ENCODE measurements around the gene DPP7.

DPP7 gene

DNA sequence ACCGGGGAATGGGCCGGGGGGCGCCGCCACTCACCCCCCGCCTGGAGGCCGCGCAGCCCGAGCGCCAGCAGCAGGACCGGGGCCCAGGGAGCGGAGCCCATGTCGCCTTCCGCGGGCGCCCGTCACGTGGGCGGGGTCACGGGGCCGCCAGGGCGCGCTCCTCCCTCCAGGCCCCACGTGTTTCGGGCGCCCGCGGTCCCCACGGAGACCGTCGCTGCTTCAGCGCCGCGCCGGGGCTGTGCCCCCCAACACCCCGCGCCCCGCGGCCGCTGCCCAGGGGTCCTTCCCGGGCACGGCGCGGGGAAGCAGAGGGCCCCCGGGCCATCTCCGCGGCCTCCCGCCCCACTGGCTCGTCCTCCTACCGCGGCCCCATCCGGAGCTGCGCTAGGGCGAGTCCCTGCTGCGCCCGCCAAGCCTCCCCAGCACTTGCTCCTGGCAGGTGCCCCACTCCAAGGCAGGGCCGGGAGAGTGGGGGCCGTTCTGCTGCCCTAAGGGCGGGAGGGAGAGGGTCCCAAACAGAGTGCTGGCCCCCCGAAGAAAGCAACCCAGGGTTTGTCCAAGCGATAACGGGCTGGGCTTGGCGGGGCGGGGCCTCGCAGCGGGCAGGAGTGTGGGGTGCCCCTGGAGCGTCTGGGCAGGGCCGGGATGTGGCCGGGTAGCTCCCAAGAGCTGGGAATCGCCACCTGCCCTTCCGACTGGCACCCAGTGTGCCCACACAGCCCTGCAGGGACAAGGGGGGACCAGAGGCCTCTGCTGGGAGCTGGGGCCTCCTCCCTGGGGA, at the start of gene DPP7:
TSS of gene DPP7 (minus strand) at position 121 of the 781 bp plus-strand sequence. CDS start at position 101, 20 bp downstream.
- peak; percentile 83 for DNase-seq (ENCODE audit: low spot score)

- no peak for DNase-seq (ENCODE audit: low spot score)
These were observed 49.3 kb upstream of the DPP7 start for GRCh38 chr9:137163805-137164204.

GRCh38 chr9:137163365-137163715, 48.8 kb upstream of the DPP7 start:
- DNase-seq (ENCODE audit: low spot score): peak; percentile 60

- peak; percentile 50 for DNase-seq (ENCODE audit: low spot score)
These were observed 48.2 kb upstream of the DPP7 start for GRCh38 chr9:137162505-137163364.

DNA sequence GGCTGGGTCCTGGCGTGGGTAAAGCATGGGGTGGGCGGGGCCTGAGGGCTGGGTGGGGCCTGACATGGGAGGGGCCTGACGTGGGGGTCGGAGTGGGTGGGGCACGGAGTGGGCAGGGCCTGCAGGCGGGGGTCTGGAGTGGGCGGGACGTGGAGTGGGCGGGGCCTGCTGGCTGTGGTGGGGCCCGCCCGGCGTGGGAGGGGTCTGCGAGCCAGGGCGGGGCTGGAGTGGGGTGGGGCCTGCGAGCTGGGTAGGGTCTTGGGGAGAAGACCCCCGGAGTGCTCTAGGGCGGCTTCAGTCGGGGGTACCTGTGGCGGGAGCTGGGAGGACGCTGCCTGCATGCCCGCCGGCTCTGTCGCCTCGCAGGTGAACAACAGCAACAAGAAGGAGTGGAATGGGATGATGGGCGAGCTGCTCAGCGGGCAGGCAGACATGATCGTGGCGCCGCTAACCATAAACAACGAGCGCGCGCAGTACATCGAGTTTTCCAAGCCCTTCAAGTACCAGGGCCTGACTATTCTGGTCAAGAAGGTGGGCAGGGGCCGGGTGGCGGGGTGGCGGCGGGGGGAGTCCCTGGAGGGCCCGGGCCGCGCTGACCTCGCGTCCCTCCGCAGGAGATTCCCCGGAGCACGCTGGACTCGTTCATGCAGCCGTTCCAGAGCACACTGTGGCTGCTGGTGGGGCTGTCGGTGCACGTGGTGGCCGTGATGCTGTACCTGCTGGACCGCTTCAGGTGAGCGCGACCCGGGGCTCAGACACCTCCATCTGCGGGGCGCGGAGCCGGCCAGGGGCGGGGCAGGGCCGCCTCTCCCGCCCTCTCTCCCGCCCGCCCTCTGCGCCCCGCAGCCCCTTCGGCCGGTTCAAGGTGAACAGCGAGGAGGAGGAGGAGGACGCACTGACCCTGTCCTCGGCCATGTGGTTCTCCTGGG, 47.3 kb upstream of the DPP7 start:
- peak; percentile 88 for DNase-seq (ENCODE audit: low spot score)

DNA sequence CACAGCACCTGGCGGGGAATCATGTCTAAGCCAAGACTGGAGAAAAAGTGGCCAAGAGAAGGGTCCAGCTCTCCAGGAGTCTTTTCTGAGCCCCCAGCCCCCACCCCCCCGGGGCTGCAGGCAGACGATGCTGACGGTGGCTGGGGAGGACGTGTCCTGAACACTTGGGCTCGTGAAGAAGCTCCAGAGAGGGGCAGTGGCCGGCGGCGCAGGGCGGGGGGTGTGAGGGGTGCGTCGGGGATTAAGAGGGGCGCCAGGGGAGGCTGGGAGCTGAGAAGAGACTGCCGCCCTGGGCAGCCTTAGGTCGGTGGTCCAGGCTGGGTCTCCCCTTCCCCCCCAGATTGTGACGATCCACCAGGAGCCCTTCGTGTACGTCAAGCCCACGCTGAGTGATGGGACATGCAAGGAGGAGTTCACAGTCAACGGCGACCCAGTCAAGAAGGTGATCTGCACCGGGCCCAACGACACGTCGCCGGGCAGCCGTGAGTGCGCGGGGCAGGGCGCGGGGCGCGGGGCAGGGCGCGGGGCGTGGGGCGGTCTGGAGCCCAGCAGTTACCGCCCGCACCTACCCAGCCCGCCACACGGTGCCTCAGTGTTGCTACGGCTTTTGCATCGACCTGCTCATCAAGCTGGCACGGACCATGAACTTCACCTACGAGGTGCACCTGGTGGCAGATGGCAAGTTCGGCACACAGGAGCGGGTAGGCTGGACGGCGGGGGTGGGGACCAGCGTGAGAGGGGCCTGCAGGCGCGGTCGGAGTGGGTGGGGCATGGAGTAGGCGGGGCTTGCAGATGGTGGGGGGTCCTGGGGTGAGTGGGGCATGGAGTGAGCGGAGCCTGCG, 46.4 kb upstream of the DPP7 start:
- no peak for DNase-seq (ENCODE audit: low spot score)

DNA sequence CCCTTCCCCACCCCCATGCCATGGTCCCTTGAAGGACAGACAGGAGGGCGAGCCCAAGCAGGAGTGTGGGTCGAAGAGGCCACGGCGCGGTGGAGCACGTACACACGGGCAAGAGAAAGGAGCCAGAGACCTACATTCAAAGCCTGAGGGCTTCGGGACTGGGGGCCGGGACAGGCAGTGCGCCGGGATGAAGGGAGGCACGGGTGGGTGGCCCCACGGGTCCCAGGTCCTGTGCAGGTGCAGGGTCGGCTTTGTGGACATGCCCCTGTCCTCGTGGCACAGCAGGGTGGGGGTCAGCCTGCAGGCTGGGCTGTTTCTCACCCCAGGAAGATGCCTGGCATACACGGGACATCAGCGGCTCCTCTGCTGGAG, 45.5 kb upstream of the DPP7 start:
- DNase-seq (ENCODE audit: low spot score): no peak

DNA sequence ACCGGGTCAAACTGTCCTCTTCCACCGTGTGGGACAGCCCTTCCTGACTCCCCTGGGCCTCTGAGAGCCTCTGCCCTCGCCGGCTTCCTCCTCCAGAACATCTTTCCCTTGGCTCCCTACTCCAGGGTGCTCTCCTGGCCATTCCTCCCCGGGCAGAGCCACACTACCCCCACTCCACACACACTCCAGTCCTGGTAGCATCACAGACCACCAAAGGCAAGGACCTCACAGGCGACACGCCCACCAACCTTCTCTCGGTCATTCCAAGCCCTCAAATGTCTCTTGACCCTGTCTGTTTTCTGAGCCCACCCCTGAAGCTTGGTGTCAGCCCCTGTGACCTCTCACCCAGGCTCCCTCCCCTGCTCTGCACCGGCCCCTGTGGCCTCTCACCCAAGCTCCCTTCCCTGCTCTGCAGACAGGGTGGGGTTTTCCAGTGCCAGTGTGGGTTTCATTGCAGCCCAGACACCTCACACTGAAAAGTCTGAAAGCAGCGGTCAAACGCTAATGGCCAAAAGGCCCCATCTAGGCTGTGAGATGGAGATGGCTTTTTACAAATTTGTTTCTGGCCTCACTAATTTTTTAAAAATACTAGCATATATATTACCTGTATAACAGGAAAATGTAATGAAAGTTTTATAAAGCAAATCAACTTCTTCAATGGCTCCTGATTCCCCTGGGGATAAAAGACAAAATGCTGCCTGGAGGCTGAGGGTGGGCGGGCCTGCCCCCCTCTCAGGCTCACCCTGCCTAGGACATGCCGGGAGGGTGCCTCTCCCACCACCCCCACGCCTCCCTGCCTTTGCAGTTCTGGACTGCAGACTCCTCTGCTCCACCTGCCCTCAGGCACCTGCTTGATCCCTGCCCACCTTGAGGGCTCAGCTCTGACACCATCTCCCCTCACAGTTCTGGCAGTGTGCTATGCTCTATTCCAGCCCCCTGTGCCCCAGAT, 44.8 kb upstream of the DPP7 start:
- DNase-seq (ENCODE audit: low spot score): no peak

DNA sequence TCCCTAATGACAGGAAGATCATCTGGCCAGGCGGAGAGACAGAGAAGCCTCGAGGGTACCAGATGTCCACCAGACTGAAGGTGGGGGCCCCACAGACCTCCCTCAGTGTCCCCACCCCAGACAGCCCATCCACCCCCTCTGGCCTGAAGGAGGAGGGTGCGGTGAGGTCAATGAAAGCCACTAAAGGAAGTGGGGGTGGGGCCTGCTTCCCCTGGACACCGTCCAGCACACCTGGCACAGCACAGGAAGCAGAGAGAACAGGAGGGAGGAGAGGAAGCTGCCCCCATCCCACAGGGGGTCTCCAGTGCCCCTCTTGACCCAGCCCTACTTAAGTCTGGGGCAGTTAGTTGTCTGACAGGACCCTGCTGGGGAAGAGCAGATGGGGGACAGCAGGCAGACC, 44.1 kb upstream of the DPP7 start:
- no peak for DNase-seq (ENCODE audit: low spot score)

- DNase-seq (ENCODE audit: low spot score): no peak
These were observed 43.3 kb upstream of the DPP7 start for GRCh38 chr9:137157618-137158415.

DNA sequence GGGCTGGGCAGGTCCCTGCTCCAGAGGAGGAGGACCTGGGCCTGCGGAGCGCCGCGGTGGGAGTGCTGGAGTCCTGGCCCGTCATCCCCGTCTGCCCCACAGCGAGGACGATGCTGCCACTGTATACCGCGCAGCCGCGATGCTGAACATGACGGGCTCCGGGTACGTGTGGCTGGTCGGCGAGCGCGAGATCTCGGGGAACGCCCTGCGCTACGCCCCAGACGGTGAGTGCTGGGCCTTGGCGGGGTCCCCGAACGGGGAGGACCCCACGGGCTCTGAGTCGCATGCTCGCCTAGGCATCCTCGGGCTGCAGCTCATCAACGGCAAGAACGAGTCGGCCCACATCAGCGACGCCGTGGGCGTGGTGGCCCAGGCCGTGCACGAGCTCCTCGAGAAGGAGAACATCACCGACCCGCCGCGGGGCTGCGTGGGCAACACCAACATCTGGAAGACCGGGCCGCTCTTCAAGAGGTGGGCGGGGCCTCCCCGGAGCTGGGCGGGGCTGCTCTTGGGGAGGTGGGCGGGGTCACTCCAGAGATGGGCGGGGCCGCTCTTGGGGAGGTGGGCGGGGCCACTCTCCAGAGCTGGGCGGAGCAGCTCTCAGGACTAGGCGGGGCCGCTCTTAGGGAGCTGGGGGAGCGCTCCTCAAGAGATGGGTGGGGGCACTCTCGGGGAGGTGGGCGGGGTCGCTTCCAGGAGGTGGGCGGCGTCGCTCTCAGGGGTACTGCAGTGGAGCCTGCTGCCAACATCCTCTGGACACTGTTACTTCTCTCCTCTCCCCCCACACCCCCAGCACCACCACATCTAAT, 42.2 kb upstream of the DPP7 start:
- peak; percentile 81 for DNase-seq (ENCODE audit: low spot score)

DNA sequence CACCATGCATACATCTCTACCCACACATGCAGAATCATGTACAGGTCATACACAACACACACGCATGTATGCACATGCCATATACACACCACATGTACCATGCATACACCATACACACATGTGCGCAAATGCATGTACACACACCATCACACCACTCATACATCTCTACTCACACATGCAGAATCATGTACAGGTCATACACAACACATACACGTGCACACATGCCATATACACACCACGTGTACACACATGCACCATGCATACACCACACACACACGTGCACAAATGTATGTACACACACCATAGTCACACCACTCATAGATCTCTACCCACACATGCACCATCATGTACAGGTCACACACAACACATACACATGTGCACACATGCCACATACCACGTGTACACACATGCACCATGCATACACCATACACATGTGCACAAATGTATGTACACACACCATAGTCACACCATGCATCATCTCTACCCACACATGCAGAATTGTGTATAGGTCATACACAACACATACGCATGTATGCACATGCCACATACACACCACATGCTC, 38.4 kb upstream of the DPP7 start:
- DNase-seq (ENCODE audit: low spot score): no peak

DNA sequence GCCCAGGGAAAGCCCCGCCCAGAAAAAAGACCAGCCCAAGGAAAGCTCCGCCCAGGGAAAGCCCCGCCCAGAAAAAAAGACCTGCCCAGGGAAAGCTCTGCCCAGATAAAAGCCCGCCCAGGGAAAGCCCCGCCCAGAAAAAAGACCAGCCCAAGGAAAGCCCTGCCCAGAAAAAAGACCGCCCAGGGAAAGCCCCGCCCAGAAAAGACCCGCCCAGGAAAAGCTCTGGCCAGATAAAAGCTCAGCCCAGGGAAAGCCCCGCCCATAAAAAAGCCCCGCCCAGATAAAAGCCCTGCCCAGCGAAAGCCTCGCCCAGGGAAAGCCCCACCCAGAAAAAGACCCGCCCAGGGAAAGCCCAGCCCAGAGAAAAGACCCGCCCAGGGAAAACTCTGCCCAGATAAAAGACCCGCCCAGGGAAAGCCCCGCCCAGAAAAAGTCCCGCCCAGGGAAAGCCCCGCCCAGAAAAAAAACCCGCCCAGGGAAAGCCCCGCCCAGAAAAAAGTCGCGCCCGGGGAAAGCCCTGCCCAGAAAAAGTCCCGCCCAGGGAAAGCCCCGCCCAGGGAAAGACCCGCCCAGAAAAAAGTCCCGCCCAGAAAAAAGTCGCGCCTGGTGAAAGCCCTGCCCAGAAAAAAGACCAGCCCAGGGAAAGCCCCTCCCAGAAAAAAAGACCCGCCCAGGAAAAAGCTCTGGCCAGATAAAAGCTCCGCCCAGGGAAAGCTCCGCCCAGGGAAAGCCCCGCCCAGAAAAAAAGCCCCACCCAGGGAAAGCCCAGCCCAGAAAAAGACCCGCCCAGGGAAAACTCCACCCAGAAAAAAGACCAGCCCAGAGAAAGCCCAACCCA, 36.3 kb upstream of the DPP7 start:
- peak; percentile 62 for DNase-seq (ENCODE audit: low spot score)

GRCh38 chr9:137149942-137150616, 35.5 kb upstream of the DPP7 start:
- DNase-seq (ENCODE audit: low spot score): peak; percentile 62

- no peak for DNase-seq (ENCODE audit: low spot score)
These were observed 34.8 kb upstream of the DPP7 start for GRCh38 chr9:137149363-137149762.

DNA sequence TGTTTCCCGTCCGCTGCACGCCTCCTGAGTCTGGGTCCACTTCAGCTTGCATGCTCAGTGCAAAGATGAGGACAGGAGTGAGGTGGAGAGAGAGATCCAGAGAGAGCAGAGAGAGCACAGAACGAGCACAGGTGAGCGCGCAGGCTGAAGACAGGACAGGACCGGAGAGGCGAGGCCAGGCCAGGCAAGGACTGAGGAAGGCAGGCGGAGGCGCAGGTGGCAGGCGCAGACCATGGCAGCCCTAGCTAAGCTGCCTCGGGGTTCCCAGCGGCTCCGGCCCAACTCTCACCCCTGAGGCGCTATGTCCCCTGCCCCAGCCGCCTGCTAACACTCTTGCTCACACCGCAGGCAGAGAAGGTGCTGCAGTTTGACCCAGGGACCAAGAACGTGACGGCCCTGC, 34.1 kb upstream of the DPP7 start:
- DNase-seq (ENCODE audit: low spot score): no peak

GRCh38 chr9:137148242-137148641, 33.7 kb upstream of the DPP7 start:
- no peak for DNase-seq (ENCODE audit: low spot score)

All from iPS-NIHi11 (cell line).